HCT116 (cell line): Measurements from ENCODE around the gene NFIB. TPM values are rescaled to one million over a fixed set of nuclear protein-coding genes. Genes with fewer than 3 reads are reported as not detected.

Experiments
- ATAC-seq: fragments of 200-7000 bp; cut with Tn5 transposase; 2 replicates; pipeline ENCODE4 v1.9.1; 2020; ENCODE audit warnings: mild to moderate bottlenecking, moderate library complexity
- BruUV-seq: library from RNA; stranded (reverse); fragments of 400-500 nt; replicated peaks from 2 replicates; lab custom pipeline; 2021; lab: Mats Ljungman, UMichigan
- CTCF ChIA-PET: fragments of 300-600 bp; sonication (Branson Sonifier 250); formaldehyde crosslinking; loops from one replicate; lab custom pipeline; 2021; ENCODE audit warnings: antibody characterized with exemption; lab: Charles Lee
- POLR2A ChIA-PET: fragments of 300-600, 350-600 bp; sonication (Branson Sonifier 250); formaldehyde crosslinking; loops from one replicate; lab custom pipeline; 2021; ENCODE audit warnings: antibody characterized with exemption; lab: Charles Lee
- RAD21 ChIA-PET, 2 experiments: fragments of 300-600 bp; sonication (Branson Sonifier 250); formaldehyde crosslinking; loops; one replicate each; lab custom pipeline; 2023; ENCODE audit warnings: low total read pairs in 2 of 2; ENCODE audit not compliant: uncharacterized antibody in 2 of 2, unreplicated experiment in 2 of 2, low non-redundant PET in 1 of 2; lab: Charles Lee
- DNase-seq: peaks from one replicate; pipeline ENCODE4 v3.0.0-alpha.2; 2010; ENCODE audit warnings: low read depth, low spot score
- H2AFZ ChIP-seq: fragments of 200-600 bp; shearing (Covaris generic), sonication (generic); 2 replicates; pipeline ENCODE4 v1.6.1; 2017; ENCODE audit warnings: low read depth, mixed run types, mixed read lengths, antibody characterized with exemption, low read length; ENCODE audit not compliant: poor library complexity, severe bottlenecking
- H3K27ac ChIP-seq: 2 replicates; pipeline ENCODE4 v1.5.1; 2012; ENCODE audit warnings: low read depth, low read length
- H3K27me3 ChIP-seq: fragments of 200-600 bp; sonication (generic); 2 replicates; pipeline ENCODE4 v1.6.1; 2016; ENCODE audit warnings: mixed run types, low read length, mixed read lengths; ENCODE audit not compliant: insufficient read depth
- H3K36me3 ChIP-seq, 2 experiments: fragments of 200-500 bp in 1 of 2; fragments of 200-600 bp in 1 of 2; sonication (Bioruptor generic) in 1 of 2; sonication (generic) in 1 of 2; 2 replicates each; pipeline versions ENCODE4 v1.5.1 to v1.6.1; 2014 to 2016; ENCODE audit warnings: low read length in 2 of 2, inconsistent platforms in 1 of 2, mixed read lengths in 1 of 2, mixed run types in 1 of 2; ENCODE audit not compliant: insufficient read depth in 2 of 2, control insufficient read depth in 1 of 2
- H3K4me1 ChIP-seq, 2 experiments: fragments of 200-600 bp in 1 of 2; sonication (generic) in 1 of 2; 2 replicates each; pipeline versions ENCODE4 v1.5.1 to v1.6.1; 2012 to 2017; ENCODE audit warnings: low read length in 2 of 2, inconsistent platforms in 1 of 2, mild to moderate bottlenecking in 1 of 2, mixed read lengths in 1 of 2, mixed run types in 1 of 2, moderate library complexity in 1 of 2; ENCODE audit not compliant: insufficient read depth in 2 of 2, control insufficient read depth in 1 of 2
- H3K4me2 ChIP-seq: fragments of 200-600 bp; sonication (generic); 2 replicates; pipeline ENCODE4 v1.6.1; 2017; ENCODE audit warnings: mixed run types, low read length, mixed read lengths
- H3K4me3 ChIP-seq, 2 experiments: fragments of 200-600 bp in 1 of 2; sonication (generic) in 1 of 2; replicated peaks in 1 of 2; 2 replicates each; pipeline ENCODE4 v1.5.1; 2011 to 2016; ENCODE audit warnings: low read length in 2 of 2, control low read depth in 1 of 2, low read depth in 1 of 2, mild to moderate bottlenecking in 1 of 2, mixed read lengths in 1 of 2, mixed run types in 1 of 2
- H3K79me2 ChIP-seq: fragments of 200-600 bp; sonication (generic); 2 replicates; pipeline ENCODE4 v1.6.1; 2017; ENCODE audit warnings: mild to moderate bottlenecking, mixed run types, low read length, moderate library complexity, mixed read lengths; ENCODE audit not compliant: insufficient read depth
- H3K9ac ChIP-seq: fragments of 200-600 bp; sonication (generic); 2 replicates; pipeline ENCODE4 v1.6.1; 2016; ENCODE audit warnings: low read length, mixed read lengths
- H3K9me2 ChIP-seq: fragments of 200-600 bp; sonication (generic), shearing (Covaris generic); 2 replicates; pipeline ENCODE4 v1.6.1; 2017; ENCODE audit warnings: mixed run types, mild to moderate bottlenecking, moderate library complexity; ENCODE audit not compliant: insufficient read depth
- H3K9me3 ChIP-seq, 2 experiments: fragments of 200-500 bp in 1 of 2; fragments of 200-600 bp in 1 of 2; sonication (Bioruptor generic) in 1 of 2; sonication (generic) in 1 of 2; 2 replicates each; pipeline ENCODE4 v1.6.1; 2014 to 2017; ENCODE audit warnings: low read length in 2 of 2, mixed read lengths in 2 of 2, inconsistent platforms in 1 of 2, low read depth in 1 of 2, mild to moderate bottlenecking in 1 of 2, mixed run types in 1 of 2, moderate library complexity in 1 of 2; ENCODE audit not compliant: control insufficient read depth in 1 of 2, insufficient read depth in 1 of 2
- H4K20me1 ChIP-seq: fragments of 200-600 bp; sonication (generic), shearing (Covaris generic); 2 replicates; pipeline ENCODE4 v1.6.1; 2017; ENCODE audit warnings: mixed run types, mild to moderate bottlenecking, moderate library complexity; ENCODE audit not compliant: insufficient read depth
- EGR1 ChIP-seq: IDR thresholded peaks from 2 replicates; pipeline ENCODE4 v1.6.1; 2012; ENCODE audit warnings: low read depth
- EZH2 ChIP-seq: fragments of 200-600 bp; sonication (generic); IDR thresholded peaks from 2 replicates; pipeline ENCODE4 v1.6.1; 2017; ENCODE audit warnings: antibody characterized with exemption, mixed run types
- JUND ChIP-seq: IDR thresholded peaks from 2 replicates; pipeline ENCODE4 v1.6.1; 2012
- RAD21 ChIP-seq: IDR thresholded peaks from 2 replicates; pipeline ENCODE4 v1.6.1; 2012; ENCODE audit warnings: low read depth, mild to moderate bottlenecking
- SRF ChIP-seq: IDR thresholded peaks from 2 replicates; pipeline ENCODE4 v1.6.1; 2012; ENCODE audit warnings: low read depth
- YY1 ChIP-seq: IDR thresholded peaks from 2 replicates; pipeline ENCODE4 v1.6.1; 2011; ENCODE audit warnings: low read length, low read depth, moderate library complexity, mild to moderate bottlenecking; ENCODE audit not compliant: insufficient replicate concordance; ENCODE audit errors: extremely low read depth
- ZFX ChIP-seq: fragments of 450-650 bp; IDR thresholded peaks from 2 replicates; pipeline ENCODE4 v1.6.1; 2017
- ZNF274 ChIP-seq: fragments of 200-500 bp; sonication (Bioruptor generic); IDR thresholded peaks from 2 replicates; pipeline ENCODE4 v1.6.1; 2014; ENCODE audit warnings: mild to moderate bottlenecking, low read depth, low read length, inconsistent platforms
- intact Hi-C: fragments of 100-400 bp; cut with micrococcal nuclease; formaldehyde crosslinking; loops from 2 replicates; pipeline ENCODE4 v1.10.0; 2022
- total RNA-seq: library from RNA; stranded (reverse); gene quantifications from one replicate; pipeline ENCODE4 v1.2.1, GENCODE V29; 2021; ENCODE audit not compliant: unreplicated experiment
- TF ChIP-seq, protein P1 (sequence below), 3 experiments: fragments of 200-600 bp in 1 of 3; sonication (generic) in 1 of 3; IDR thresholded peaks in 2 of 3; conservative IDR thresholded peaks in 1 of 3; 2 replicates each; pipeline ENCODE4 v1.5.1; 2012 to 2017; ENCODE audit warnings: low read depth in 2 of 3, low read length in 2 of 3, antibody characterized with exemption in 1 of 3, borderline replicate concordance in 1 of 3, control low read depth in 1 of 3, mild to moderate bottlenecking in 1 of 3, mixed read lengths in 1 of 3, mixed run types in 1 of 3, moderate library complexity in 1 of 3; ENCODE audit not compliant: insufficient read depth in 1 of 3
- TF ChIP-seq, protein P2 (sequence below): IDR thresholded peaks from 2 replicates; pipeline ENCODE4 v1.6.1; 2012

NFIB gene
- total RNA-seq, 1 experiment from 2014 or later: 6.6 TPM

DNA sequence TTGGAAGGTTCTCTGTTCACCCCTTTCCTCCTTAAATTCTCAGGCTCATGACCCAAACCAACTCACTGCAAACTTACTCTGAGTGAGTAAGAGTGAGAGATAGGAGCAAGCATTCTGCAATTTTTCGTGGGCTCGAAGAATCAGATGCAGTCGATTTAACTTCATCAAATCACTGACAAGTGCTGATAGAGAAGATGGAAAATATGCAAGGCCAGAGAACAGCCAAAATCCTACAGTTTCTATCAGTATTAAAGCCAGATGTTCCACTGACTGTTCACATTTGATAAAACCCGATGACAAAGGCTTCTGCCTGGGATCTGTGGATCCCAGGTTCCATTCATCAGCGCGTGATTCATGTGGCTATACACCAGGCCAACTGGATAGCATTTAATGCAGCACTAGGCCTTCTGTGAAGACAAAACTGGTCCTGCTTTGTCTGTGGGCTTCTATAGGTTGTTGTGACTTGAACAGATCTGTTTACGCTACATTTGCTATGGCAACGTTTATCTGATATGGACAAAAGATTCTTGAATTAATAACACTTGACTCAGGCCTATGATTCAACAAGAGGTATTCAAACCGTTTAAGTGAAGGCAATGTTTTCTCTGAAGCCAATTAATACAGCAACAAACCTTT is 251.2 kb downstream of the NFIB start:
- TF ChIP-seq YY1: no peak
- TF ChIP-seq ZFX: no peak
- no peak for TF ChIP-seq EZH2
- no peak for TF ChIP-seq EGR1
- TF ChIP-seq, protein P1, sequence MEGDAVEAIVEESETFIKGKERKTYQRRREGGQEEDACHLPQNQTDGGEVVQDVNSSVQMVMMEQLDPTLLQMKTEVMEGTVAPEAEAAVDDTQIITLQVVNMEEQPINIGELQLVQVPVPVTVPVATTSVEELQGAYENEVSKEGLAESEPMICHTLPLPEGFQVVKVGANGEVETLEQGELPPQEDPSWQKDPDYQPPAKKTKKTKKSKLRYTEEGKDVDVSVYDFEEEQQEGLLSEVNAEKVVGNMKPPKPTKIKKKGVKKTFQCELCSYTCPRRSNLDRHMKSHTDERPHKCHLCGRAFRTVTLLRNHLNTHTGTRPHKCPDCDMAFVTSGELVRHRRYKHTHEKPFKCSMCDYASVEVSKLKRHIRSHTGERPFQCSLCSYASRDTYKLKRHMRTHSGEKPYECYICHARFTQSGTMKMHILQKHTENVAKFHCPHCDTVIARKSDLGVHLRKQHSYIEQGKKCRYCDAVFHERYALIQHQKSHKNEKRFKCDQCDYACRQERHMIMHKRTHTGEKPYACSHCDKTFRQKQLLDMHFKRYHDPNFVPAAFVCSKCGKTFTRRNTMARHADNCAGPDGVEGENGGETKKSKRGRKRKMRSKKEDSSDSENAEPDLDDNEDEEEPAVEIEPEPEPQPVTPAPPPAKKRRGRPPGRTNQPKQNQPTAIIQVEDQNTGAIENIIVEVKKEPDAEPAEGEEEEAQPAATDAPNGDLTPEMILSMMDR (IDR thresholded peaks at IDR 0.05 in 2 of 3, conservative IDR thresholded peaks at IDR 0.05 in 1 of 3; ENCODE audit: borderline replicate concordance in 1 of 3, insufficient read depth in 1 of 3, low read depth in 2 of 3, low read length in 2 of 3): no peak
- no peak for TF ChIP-seq SRF
- TF ChIP-seq, protein P2, sequence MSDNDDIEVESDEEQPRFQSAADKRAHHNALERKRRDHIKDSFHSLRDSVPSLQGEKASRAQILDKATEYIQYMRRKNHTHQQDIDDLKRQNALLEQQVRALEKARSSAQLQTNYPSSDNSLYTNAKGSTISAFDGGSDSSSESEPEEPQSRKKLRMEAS: no peak
- no peak for TF ChIP-seq RAD21
- no peak for TF ChIP-seq ZNF274
- no peak for TF ChIP-seq JUND
- TF ChIP-seq, all 23 proteins: peak for 0
- Histone ChIP-seq H3K9me3 (no peaks in the 10 kb centered on the region), H3K9ac (no peak overlapping the region), H3K9me2 (no peaks in the 10 kb centered on the region), H3K4me2 (no peak overlapping the region), H3K4me1 (no peaks in the 10 kb centered on the region), H3K27ac (no peak overlapping the region), H3K36me3 (no peaks in the 10 kb centered on the region), H4K20me1 (no peaks in the 10 kb centered on the region), H3K4me3 (no peak overlapping the region), H3K79me2 (no peaks in the 10 kb centered on the region), H2AFZ (no peak overlapping the region), H3K27me3 (no peaks in the 10 kb centered on the region)
- ChIA-PET RAD21 (no interaction called here), POLR2A (no interaction called here), CTCF (no interaction called here)
- intact Hi-C loops: loop anchor here (10.0 kb wide), 1 partner anchor 292 kb away; no protein-coding TSS in a partner anchor
- BruUV-seq: no TSS peak
- no peak for DNase-seq
- no peak for ATAC-seq
